Right atrium auricular region (tissue), 2 donors: ENCODE results near the gene N4BP2L2. TPM values are rescaled to one million over a fixed set of nuclear protein-coding genes. Genes with fewer than 3 reads are reported as not detected.

Experiments
- DNase-seq: peaks from one replicate; pipeline ENCODE4 v3.0.0-alpha.2; 2019; ENCODE audit warnings: low spot score
- H3K27ac ChIP-seq, 2 donors: fragments of 200-600 bp; sonication (generic); 1 replicate in 1 of 2; 2 replicates in 1 of 2; pipeline ENCODE4 v1.5.1; 2016 to 2019
- H3K27me3 ChIP-seq, 2 donors: fragments of 200-600 bp; sonication (generic); one replicate each; pipeline versions ENCODE4 v1.5.1 to v1.6.0; 2017 to 2019
- H3K36me3 ChIP-seq: fragments of 200-600 bp; sonication (generic); one replicate; pipeline ENCODE4 v1.5.1; 2016
- H3K4me1 ChIP-seq, 2 donors: fragments of 200-600 bp; sonication (generic); one replicate each; pipeline versions ENCODE4 v1.5.1 to v1.6.0; 2017 to 2019
- H3K4me3 ChIP-seq, 2 donors: fragments of 200-600 bp; sonication (generic); 1 replicate in 1 of 2; 2 replicates in 1 of 2; pipeline ENCODE4 v1.5.1; 2017 to 2019; ENCODE audit warnings: mild to moderate bottlenecking in 1 of 2, moderate library complexity in 1 of 2
- H3K9me3 ChIP-seq, 2 donors: fragments of 200-600 bp; sonication (generic); one replicate each; pipeline ENCODE4 v1.5.1; 2019
- CTCF ChIP-seq, 2 donors: fragments of 200-600 bp; sonication (generic); IDR thresholded peaks; one replicate each; pipeline ENCODE4 v1.5.1; 2019; ENCODE audit warnings: antibody characterized with exemption in 2 of 2
- total RNA-seq, 2 donors: library from RNA; depleted of rRNA; stranded (reverse); fragments of >200 nt; gene quantifications; one replicate each; pipeline ENCODE4 v1.1.0, GENCODE V29; 2016

N4BP2L2 gene
- total RNA-seq, 2 donors from 2014 or later, result 92.8 to 97.5 TPM

GRCh38 chr13:32408296-32409000 lies 130.1 kb downstream of the N4BP2L2 start:
- no peak overlapping the region for H3K4me3 ChIP-seq
- H3K27me3 ChIP-seq, result no peaks in the 10 kb centered on the region
- H3K36me3 ChIP-seq, result no peaks in the 10 kb centered on the region
- DNase-seq, result no peak
- H3K4me1 ChIP-seq, result peaks cover 0 to 19% of the 10 kb centered on the region in 2 donors
- TF ChIP-seq CTCF (IDR thresholded peaks at IDR 0.05), result no peak
- no peaks in the 10 kb centered on the region for H3K9me3 ChIP-seq
- no peak overlapping the region for H3K27ac ChIP-seq

GRCh38 chr13:32407854-32408253 lies 130.7 kb downstream of the N4BP2L2 start:
- Histone ChIP-seq H3K9me3 (no peaks in the 10 kb centered on the region), H3K36me3 (no peaks in the 10 kb centered on the region), H3K27me3 (no peaks in the 10 kb centered on the region), H3K4me3 (no peak overlapping the region), H3K27ac (no peak overlapping the region), H3K4me1 (peaks cover 0 to 19% of the 10 kb centered on the region in 2 donors)
- no peak for TF ChIP-seq CTCF (IDR thresholded peaks at IDR 0.05)
- DNase-seq, result no peak

GRCh38 chr13:32403108-32403507 lies 135.5 kb downstream of the N4BP2L2 start:
- H3K9me3 ChIP-seq, result no peaks in the 10 kb centered on the region
- no peak overlapping the region for H3K4me3 ChIP-seq
- H3K4me1 ChIP-seq, result no peaks in the 10 kb centered on the region
- no peak overlapping the region for H3K27ac ChIP-seq
- H3K36me3 ChIP-seq, result no peaks in the 10 kb centered on the region
- no peak for TF ChIP-seq CTCF (IDR thresholded peaks at IDR 0.05)
- no peak for DNase-seq
- H3K27me3 ChIP-seq, result no peaks in the 10 kb centered on the region

GRCh38 chr13:32391101-32391619 lies 147.4 kb downstream of the N4BP2L2 start:
- Histone ChIP-seq H3K27ac (no peak overlapping the region), H3K36me3 (no peaks in the 10 kb centered on the region), H3K9me3 (no peaks in the 10 kb centered on the region), H3K4me1 (no peaks in the 10 kb centered on the region), H3K4me3 (no peak overlapping the region), H3K27me3 (no peaks in the 10 kb centered on the region)
- no peak for TF ChIP-seq CTCF (IDR thresholded peaks at IDR 0.05)
- DNase-seq, result no peak

- DNase-seq, result no peak
- Histone ChIP-seq H3K27ac (no peak overlapping the region), H3K4me3 (no peak overlapping the region), H3K9me3 (no peaks in the 10 kb centered on the region), H3K4me1 (no peaks in the 10 kb centered on the region), H3K36me3 (no peaks in the 10 kb centered on the region), H3K27me3 (no peaks in the 10 kb centered on the region)
- no peak for TF ChIP-seq CTCF (IDR thresholded peaks at IDR 0.05)
These were observed 148.1 kb downstream of the N4BP2L2 start for GRCh38 chr13:32390484-32390883.

- no peak for TF ChIP-seq CTCF (IDR thresholded peaks at IDR 0.05)
- no peaks in the 10 kb centered on the region for H3K36me3 ChIP-seq
- H3K4me1 ChIP-seq, result no peaks in the 10 kb centered on the region
- no peaks in the 10 kb centered on the region for H3K27me3 ChIP-seq
- H3K4me3 ChIP-seq, result no peak overlapping the region
- H3K9me3 ChIP-seq, result no peaks in the 10 kb centered on the region
- DNase-seq, result no peak
- H3K27ac ChIP-seq, result no peak overlapping the region
These were observed 148.5 kb downstream of the N4BP2L2 start for GRCh38 chr13:32390048-32390447.
